IPS-15b (cell line): ENCODE measurements around the gene KLRB1.
"Not testable (repeated sequence)": the region's sequence is repeated elsewhere in the genome, so short reads cannot be mapped to it uniquely, and the experiment has no call there.

Experiments used
- H3K27me3 ChIP-seq: one replicate; pipeline ENCODE4 v1.6.1; 2013; ENCODE audit warnings: low read length; ENCODE audit not compliant: control insufficient read depth, insufficient read depth
- H3K36me3 ChIP-seq: one replicate; pipeline ENCODE4 v1.6.1; 2013; ENCODE audit warnings: low read length; ENCODE audit not compliant: control insufficient read depth, insufficient read depth
- H3K4me1 ChIP-seq: one replicate; pipeline ENCODE4 v1.6.1; 2013; ENCODE audit warnings: mild to moderate bottlenecking, low read length; ENCODE audit not compliant: control insufficient read depth, insufficient read depth
- H3K4me3 ChIP-seq: one replicate; pipeline ENCODE4 v1.5.1; 2013; ENCODE audit warnings: low read depth, low read length
- H3K9ac ChIP-seq: one replicate; pipeline ENCODE4 v1.6.1; 2013; ENCODE audit warnings: low read depth, mild to moderate bottlenecking, low read length
- H3K9me3 ChIP-seq: one replicate; pipeline ENCODE4 v1.6.1; 2013; ENCODE audit warnings: mild to moderate bottlenecking, low read length; ENCODE audit not compliant: control insufficient read depth, insufficient read depth

Gene KLRB1

GRCh38 chr12:9587987-9588600 is 19.6 kb downstream of the KLRB1 start:
- no peak overlapping the region for H3K9ac ChIP-seq
- no peaks in the 10 kb centered on the region for H3K27me3 ChIP-seq
- H3K36me3 ChIP-seq = no peaks in the 10 kb centered on the region
- H3K4me1 ChIP-seq = no peaks in the 10 kb centered on the region
- H3K9me3 ChIP-seq = no peaks in the 10 kb centered on the region
- H3K4me3 ChIP-seq = no peak overlapping the region

GRCh38 chr12:9577729-9578128 is 30.0 kb downstream of the KLRB1 start:
- not testable (repeated sequence) for H3K9me3 ChIP-seq, H3K9ac ChIP-seq, H3K4me3 ChIP-seq, H3K4me1 ChIP-seq, H3K27me3 ChIP-seq, H3K36me3 ChIP-seq

DNA sequence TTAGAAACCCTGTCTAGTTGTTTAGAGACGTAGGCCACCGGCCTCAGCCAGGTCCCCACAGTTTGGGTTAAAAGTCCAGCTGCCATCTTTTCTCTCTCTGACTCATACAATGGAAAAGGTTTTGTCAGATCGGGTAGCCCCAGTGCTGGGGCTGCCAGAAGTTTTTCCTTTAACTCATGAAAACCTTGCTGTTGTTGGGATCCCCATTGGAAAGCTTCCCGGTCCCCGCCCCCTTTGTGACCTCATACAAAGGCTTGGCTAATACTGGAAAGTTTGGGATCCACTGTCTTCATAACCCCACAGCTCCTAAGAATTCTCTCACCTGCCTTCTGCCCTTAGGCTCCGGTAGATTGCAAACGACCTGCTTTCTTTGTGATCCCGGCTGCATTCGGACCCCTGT is 40.6 kb downstream of the KLRB1 start:
- H3K36me3 ChIP-seq, H3K27me3 ChIP-seq: not testable (repeated sequence)

GRCh38 chr12:9566113-9566512 is 41.6 kb downstream of the KLRB1 start:
- not testable (repeated sequence) for H3K9me3 ChIP-seq, H3K4me3 ChIP-seq, H3K36me3 ChIP-seq, H3K9ac ChIP-seq, H3K27me3 ChIP-seq, H3K4me1 ChIP-seq

More for the DNA sequence above, 40.6 kb downstream of the KLRB1 start:
- not testable (repeated sequence) for H3K9me3 ChIP-seq, H3K4me1 ChIP-seq, H3K9ac ChIP-seq, H3K4me3 ChIP-seq

DNA sequence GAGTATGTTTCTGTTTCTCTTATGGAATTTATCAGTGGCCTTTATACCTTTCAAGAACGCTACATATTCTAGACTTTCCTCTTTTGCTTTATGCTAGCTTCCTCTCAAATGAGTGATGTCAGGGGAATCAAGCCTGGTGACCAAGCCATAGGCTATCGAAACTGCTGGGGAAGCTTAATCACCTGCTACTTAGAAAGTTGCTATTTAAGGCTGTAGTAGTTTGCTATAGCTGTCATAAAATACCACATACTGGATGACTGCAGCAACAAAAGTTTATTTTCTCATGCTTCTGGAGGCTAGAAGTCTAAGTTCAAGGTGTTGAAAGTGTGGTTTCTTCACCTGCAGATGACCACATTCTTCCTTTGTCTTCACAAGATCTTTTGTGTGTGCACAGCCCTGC is 43.3 kb downstream of the KLRB1 start:
- H3K36me3 ChIP-seq, H3K4me3 ChIP-seq, H3K9ac ChIP-seq, H3K9me3 ChIP-seq, H3K27me3 ChIP-seq, H3K4me1 ChIP-seq: not testable (repeated sequence)

DNA sequence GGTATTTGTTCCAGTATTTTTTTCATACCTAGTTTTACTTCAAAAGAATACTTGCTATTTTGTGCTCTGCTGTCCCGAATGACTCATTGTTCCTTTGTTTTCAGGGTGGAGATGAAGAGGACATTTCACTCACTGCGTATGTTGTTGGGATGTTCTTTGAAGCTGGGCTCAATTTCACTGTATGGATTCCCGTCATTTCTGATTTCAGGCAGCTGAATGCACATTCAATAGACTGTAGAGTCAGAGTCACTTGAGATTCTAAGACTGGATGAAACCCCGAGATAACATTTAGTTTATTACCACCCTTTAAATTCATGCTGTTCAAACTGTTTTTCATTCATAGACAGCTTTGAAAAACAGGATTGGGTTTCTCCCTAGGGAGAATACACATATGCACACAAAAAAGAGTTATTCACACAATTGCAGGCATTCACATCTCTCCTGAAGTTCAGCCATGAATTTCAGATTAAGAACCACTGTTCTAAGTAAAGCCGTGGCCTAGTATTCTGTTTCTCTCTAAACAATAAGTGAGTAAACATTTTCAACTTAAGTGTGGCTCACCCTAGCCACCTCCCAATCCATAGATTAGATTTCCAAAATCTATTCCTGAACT is 44.8 kb downstream of the KLRB1 start:
- not testable (repeated sequence) for H3K27me3 ChIP-seq

DNA sequence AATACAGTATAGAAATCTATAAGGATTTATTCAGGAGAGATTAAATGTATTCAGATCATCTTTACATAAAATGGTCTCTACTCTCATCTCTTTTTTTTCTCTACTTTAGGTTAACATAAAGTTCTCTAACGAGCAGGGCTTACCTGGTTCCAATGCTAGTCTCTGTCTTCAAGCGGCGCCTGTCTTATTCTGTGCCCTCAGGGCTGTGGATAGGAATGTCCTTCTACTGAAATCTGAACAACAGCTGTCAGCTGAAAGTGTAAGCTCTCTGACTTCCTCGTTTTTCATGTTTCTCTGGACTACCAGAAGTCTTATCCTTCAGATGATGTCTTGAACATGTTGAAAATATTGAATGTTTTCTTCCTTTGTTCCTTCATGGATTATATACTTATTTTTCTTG is 62.2 kb downstream of the KLRB1 start:
- H3K4me1 ChIP-seq, H3K4me3 ChIP-seq, H3K9ac ChIP-seq, H3K36me3 ChIP-seq, H3K9me3 ChIP-seq, H3K27me3 ChIP-seq: not testable (repeated sequence)

More for the DNA sequence above, 44.8 kb downstream of the KLRB1 start:
- not testable (repeated sequence) for H3K9ac ChIP-seq, H3K36me3 ChIP-seq, H3K9me3 ChIP-seq, H3K4me1 ChIP-seq, H3K4me3 ChIP-seq
